ENCODE data around the gene PNMA5. TPM values are rescaled to one million over a fixed set of nuclear protein-coding genes. Genes with fewer than 3 reads are reported as not detected.

The PNMA5 gene
- not detected in 2 replicates for total RNA-seq

DNA sequence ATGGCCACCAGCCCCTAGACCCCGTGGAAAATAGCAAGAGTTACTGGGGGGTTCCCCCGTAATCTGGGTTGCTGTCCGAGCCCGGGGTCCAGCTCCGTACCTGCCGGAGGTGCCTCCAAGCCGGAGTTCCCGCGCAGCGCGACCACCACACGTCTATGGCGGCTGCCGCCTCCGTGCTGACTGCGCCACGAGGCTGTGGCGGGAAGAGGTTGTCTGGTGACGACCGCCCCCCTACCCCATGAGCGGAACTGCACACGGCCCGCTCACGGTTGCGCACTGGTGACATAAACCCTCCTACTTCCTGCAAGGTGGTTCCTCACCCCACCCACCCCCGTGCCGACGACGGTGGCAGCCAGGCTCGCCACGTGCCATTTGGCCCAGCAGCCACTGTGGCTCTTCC, at the start of gene PNMA5:
TSS of gene PNMA5 (minus strand) at position 184 of the 400 bp plus-strand sequence. CDS start 2,518 bp downstream, outside the sequence.

Other genes starting within 250 kb of the PNMA5 start
- not detected in 2 replicates for gene MAGEA2, start 240.3 kb downstream of the PNMA5 start, total RNA-seq
- not detected in 2 replicates for gene CSAG3, start 234.9 kb downstream of the PNMA5 start, total RNA-seq
- not detected in 2 replicates for gene MAGEA6, start 224.4 kb downstream of the PNMA5 start, total RNA-seq
- gene CETN2, start 163.4 kb downstream of the PNMA5 start, total RNA-seq, result 30.5 and 34.2 TPM in 2 replicates
- gene NSDHL, start 163.1 kb downstream of the PNMA5 start, total RNA-seq, result 23.7 and 34.0 TPM in 2 replicates
- gene ZNF185, start 96.0 kb downstream of the PNMA5 start, total RNA-seq, result 8.4 and 11.0 TPM in 2 replicates
- not detected in 2 replicates for gene PNMA3, start 62.4 kb upstream of the PNMA5 start, total RNA-seq
- 0.65 and 1.1 TPM in 2 replicates for gene PNMA6A, start 78.3 kb upstream of the PNMA5 start, total RNA-seq
- gene MAGEA1, start 185.2 kb upstream of the PNMA5 start, total RNA-seq, result not detected in 2 replicates

Data from epithelial cell of umbilical artery (primary cell).